Measurements from ENCODE around the gene INTS11.

INTS11 gene

GRCh38 chr1:1361982-1362423 is 37.5 kb upstream of the INTS11 start:
- Histone ChIP-seq H3K4me3 (ENCODE audit: low read length) (no peak overlapping the region), H3K27ac (ENCODE audit: low read depth, low read length) (peak overlapping the region; percentile 72), H3K27me3 (ENCODE audit: control insufficient read depth, insufficient read depth, low read length) (peaks cover 3% of the 10 kb centered on the region), H3K9ac (ENCODE audit: low read length) (no peak overlapping the region), H3K4me1 (ENCODE audit: control insufficient read depth, insufficient read depth, low read length) (peaks cover 25% of the 10 kb centered on the region), H3K36me3 (ENCODE audit: control insufficient read depth, insufficient read depth, low read length) (no peaks in the 10 kb centered on the region)

DNA sequence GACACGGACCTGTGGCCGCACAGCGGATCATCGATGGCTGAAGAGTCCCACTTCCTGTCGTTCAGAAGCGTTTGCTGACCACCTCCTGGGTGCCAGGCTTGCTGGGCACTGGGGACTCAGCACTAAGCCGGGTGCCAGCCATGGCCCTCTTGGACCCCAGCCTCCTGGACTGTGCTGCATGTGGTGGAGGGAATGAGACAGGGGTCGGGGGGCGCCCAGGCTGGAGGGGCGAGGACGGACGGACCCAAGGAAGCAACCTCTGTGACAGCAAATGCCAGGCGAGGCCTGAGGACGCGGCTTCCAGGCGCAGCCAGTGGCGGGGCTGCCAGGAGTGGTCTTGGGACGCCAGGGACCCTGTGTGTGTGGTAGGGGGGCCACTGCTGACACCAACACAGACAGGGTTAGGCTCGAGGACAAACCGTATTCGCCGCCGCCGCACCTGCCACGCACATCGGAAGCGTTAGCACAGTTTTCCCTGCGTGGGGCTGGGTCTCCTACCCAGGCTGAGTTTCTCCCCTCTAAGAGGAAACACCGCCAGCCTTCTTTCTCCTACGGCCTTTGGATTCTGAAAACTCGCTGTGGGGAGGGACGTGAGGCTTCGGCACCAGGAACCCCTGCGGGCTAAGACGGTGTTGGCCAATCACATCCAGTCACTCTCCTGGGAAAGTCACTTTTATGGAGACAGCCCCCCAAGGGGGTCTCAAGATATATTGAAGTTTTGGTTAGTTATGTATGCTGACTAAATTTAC is 36.9 kb upstream of the INTS11 start:
- H3K27ac ChIP-seq (ENCODE audit: low read depth, low read length): peak overlapping the region; percentile 72
- peaks cover 25% of the 10 kb centered on the region for H3K4me1 ChIP-seq (ENCODE audit: control insufficient read depth, insufficient read depth, low read length)
- H3K36me3 ChIP-seq (ENCODE audit: control insufficient read depth, insufficient read depth, low read length): no peaks in the 10 kb centered on the region
- peak overlapping the region; percentile 44 for H3K4me3 ChIP-seq (ENCODE audit: low read length)
- H3K27me3 ChIP-seq (ENCODE audit: control insufficient read depth, insufficient read depth, low read length): peaks cover 3% of the 10 kb centered on the region
- no peak overlapping the region for H3K9ac ChIP-seq (ENCODE audit: low read length)

GRCh38 chr1:1360506-1361169 is 36.2 kb upstream of the INTS11 start:
- H3K36me3 ChIP-seq (ENCODE audit: control insufficient read depth, insufficient read depth, low read length): no peaks in the 10 kb centered on the region
- peaks cover 3% of the 10 kb centered on the region for H3K27me3 ChIP-seq (ENCODE audit: control insufficient read depth, insufficient read depth, low read length)
- peaks cover 25% of the 10 kb centered on the region for H3K4me1 ChIP-seq (ENCODE audit: control insufficient read depth, insufficient read depth, low read length)
- peak overlapping the region; percentile 88 for H3K27ac ChIP-seq (ENCODE audit: low read depth, low read length)
- no peak overlapping the region for H3K9ac ChIP-seq (ENCODE audit: low read length)
- H3K4me3 ChIP-seq (ENCODE audit: low read length): peak overlapping the region; percentile 44

- Histone ChIP-seq H3K9ac (ENCODE audit: low read length) (no peak overlapping the region), H3K4me3 (ENCODE audit: low read length) (peak overlapping the region; percentile 21), H3K36me3 (ENCODE audit: control insufficient read depth, insufficient read depth, low read length) (no peaks in the 10 kb centered on the region), H3K27ac (ENCODE audit: low read depth, low read length) (peak overlapping the region; percentile 88), H3K27me3 (ENCODE audit: control insufficient read depth, insufficient read depth, low read length) (peaks cover 3% of the 10 kb centered on the region), H3K4me1 (ENCODE audit: control insufficient read depth, insufficient read depth, low read length) (peaks cover 25% of the 10 kb centered on the region)
Observed at GRCh38 chr1:1359664-1360468, 35.4 kb upstream of the INTS11 start.

DNA sequence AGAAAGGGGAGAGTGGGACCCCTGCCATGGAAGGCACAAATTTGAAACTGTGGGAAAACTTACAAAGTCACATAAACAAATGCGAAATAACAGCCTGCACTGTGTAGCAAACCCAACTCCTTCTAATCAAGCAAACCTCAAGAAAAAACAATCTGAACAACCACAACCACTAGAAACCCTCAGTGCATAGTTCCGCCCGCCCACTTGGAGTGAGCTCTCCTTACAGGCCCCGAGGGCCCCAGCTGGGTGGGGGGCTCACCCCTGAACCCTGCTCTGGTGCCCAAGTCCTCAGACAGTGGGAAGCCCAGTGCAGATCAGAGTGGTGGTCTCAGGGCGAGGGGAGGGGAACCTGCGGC is 34.8 kb upstream of the INTS11 start:
- Histone ChIP-seq H3K4me1 (ENCODE audit: control insufficient read depth, insufficient read depth, low read length) (peaks cover 27% of the 10 kb centered on the region), H3K27ac (ENCODE audit: low read depth, low read length) (peak overlapping the region; percentile 88), H3K4me3 (ENCODE audit: low read length) (peak overlapping the region; percentile 81), H3K9ac (ENCODE audit: low read length) (peak overlapping the region; percentile 10), H3K27me3 (ENCODE audit: control insufficient read depth, insufficient read depth, low read length) (peaks cover 3% of the 10 kb centered on the region), H3K36me3 (ENCODE audit: control insufficient read depth, insufficient read depth, low read length) (no peaks in the 10 kb centered on the region)

DNA sequence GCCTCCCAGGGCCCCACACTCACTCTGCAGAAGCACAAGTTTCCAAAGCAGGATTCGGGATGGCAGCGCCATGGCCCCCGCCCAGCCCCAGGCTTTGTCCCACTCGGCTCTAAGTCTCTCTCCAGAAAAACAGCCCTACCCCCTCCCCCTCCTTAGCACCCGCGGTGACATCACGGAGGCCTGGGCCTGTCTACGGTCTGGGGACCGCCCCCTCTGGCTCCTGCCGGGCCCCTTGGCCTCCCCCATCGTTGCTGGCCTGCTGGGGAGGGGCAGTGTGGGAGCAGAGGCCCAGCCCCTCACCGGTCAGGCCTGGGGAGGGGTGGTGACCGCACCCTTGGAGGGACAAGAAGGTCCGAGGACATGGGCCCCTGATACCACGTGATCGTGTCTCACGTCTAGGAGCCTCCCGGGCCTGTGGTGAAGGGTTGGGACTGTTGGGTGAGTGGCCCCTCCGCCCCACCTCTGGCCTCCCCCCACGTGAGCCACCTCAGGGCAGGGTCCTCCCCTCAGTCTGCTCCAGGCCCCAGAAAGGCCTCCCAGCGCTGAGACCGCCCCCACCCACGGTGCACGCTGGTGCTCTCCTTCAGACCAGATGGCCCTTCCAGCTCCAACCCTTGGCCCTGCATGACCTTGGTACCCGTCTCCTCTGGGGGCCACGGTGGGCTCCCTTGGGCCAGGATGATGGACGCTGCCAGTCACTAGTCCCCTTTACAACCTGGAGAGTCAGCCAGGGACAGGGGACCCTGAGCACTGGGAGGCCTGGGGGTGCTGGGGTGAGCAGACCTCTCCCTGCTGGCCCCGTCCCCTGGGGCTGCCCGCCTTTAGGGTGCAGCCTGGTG is 34.2 kb upstream of the INTS11 start, which contains the start of gene MXRA8:
Gene MXRA8, minus strand, starts transcription at position 123 of the 839 bp plus-strand sequence. Its CDS starts 51 bp downstream, at position 72.
- Histone ChIP-seq H3K4me1 (ENCODE audit: control insufficient read depth, insufficient read depth, low read length) (peaks cover 27% of the 10 kb centered on the region), H3K4me3 (ENCODE audit: low read length) (peak within 1 kb of the TSS; percentile 81), H3K27ac (ENCODE audit: low read depth, low read length) (peak within 1 kb of the TSS; percentile 88), H3K27me3 (ENCODE audit: control insufficient read depth, insufficient read depth, low read length) (peaks cover 3% of the 10 kb centered on the region), H3K36me3 (ENCODE audit: control insufficient read depth, insufficient read depth, low read length) (no peaks in the 10 kb centered on the region), H3K9ac (ENCODE audit: low read length) (peak within 1 kb of the TSS; percentile 49)

DNA sequence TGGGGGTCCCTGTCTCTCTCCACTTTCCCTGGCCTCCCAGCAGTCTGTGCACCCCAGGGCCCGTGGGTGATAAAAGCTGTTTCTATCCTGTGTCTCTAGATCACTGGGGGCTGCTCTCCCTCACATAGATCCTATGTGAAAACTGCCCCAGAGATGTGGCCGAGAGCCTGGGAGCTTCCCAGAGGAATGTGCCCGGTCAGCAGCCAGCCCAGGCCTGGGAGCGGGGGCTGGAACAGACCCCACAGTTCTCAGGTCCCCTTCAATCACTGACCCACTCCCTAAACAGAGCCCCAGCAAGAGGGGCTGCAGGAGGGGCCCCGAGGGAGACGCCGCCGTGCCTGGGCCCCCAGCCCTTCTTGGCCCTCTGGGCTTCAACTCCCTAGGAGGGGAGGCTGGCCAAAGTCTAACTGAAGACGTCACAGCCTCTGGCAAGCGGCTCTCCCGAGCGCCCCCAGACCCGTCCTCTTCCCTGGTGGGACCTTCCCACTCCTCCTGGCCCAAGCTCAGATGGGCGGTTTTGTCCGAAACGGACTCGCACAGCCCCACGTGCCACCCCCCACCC is 33.5 kb upstream of the INTS11 start:
- Histone ChIP-seq H3K36me3 (ENCODE audit: control insufficient read depth, insufficient read depth, low read length) (no peaks in the 10 kb centered on the region), H3K4me3 (ENCODE audit: low read length) (peak overlapping the region; percentile 81), H3K4me1 (ENCODE audit: control insufficient read depth, insufficient read depth, low read length) (peaks cover 27% of the 10 kb centered on the region), H3K9ac (ENCODE audit: low read length) (peak overlapping the region; percentile 49), H3K27me3 (ENCODE audit: control insufficient read depth, insufficient read depth, low read length) (peaks cover 5% of the 10 kb centered on the region), H3K27ac (ENCODE audit: low read depth, low read length) (peak overlapping the region; percentile 88)

- peak overlapping the region; percentile 81 for H3K4me3 ChIP-seq (ENCODE audit: low read length)
- H3K27me3 ChIP-seq (ENCODE audit: control insufficient read depth, insufficient read depth, low read length): peaks cover 8% of the 10 kb centered on the region
- H3K27ac ChIP-seq (ENCODE audit: low read depth, low read length): peak overlapping the region; percentile 88
- H3K36me3 ChIP-seq (ENCODE audit: control insufficient read depth, insufficient read depth, low read length): no peaks in the 10 kb centered on the region
- H3K4me1 ChIP-seq (ENCODE audit: control insufficient read depth, insufficient read depth, low read length): peaks cover 27% of the 10 kb centered on the region
- H3K9ac ChIP-seq (ENCODE audit: low read length): no peak overlapping the region
Observed at GRCh38 chr1:1356796-1357401, 32.4 kb upstream of the INTS11 start.

GRCh38 chr1:1356166-1356795 is 31.8 kb upstream of the INTS11 start:
- Histone ChIP-seq H3K27ac (ENCODE audit: low read depth, low read length) (peak overlapping the region; percentile 88), H3K36me3 (ENCODE audit: control insufficient read depth, insufficient read depth, low read length) (no peaks in the 10 kb centered on the region), H3K4me3 (ENCODE audit: low read length) (peak overlapping the region; percentile 81), H3K27me3 (ENCODE audit: control insufficient read depth, insufficient read depth, low read length) (peaks cover 8% of the 10 kb centered on the region), H3K4me1 (ENCODE audit: control insufficient read depth, insufficient read depth, low read length) (peaks cover 22% of the 10 kb centered on the region), H3K9ac (ENCODE audit: low read length) (no peak overlapping the region)

GRCh38 chr1:1355416-1355815 is 31.0 kb upstream of the INTS11 start:
- Histone ChIP-seq H3K4me1 (ENCODE audit: control insufficient read depth, insufficient read depth, low read length) (peaks cover 15% of the 10 kb centered on the region), H3K4me3 (ENCODE audit: low read length) (no peak overlapping the region)

More at GRCh38 chr1:1355416-1355815, 31.0 kb upstream of the INTS11 start:
- Histone ChIP-seq H3K36me3 (ENCODE audit: control insufficient read depth, insufficient read depth, low read length) (no peaks in the 10 kb centered on the region), H3K9ac (ENCODE audit: low read length) (no peak overlapping the region), H3K27ac (ENCODE audit: low read depth, low read length) (peak overlapping the region; percentile 14), H3K27me3 (ENCODE audit: control insufficient read depth, insufficient read depth, low read length) (peaks cover 5% of the 10 kb centered on the region)

All from rectal smooth muscle tissue (tissue), 1 donor.